Spleen (tissue), 11 donors: ENCODE results near the gene GRID2. TPM values are rescaled to one million over a fixed set of nuclear protein-coding genes. Genes with fewer than 3 reads are reported as not detected.

Experiments
- DNase-seq: peaks from one replicate; pipeline ENCODE4 v3.0.0-alpha.2; 2020
- H3K27ac ChIP-seq, 8 donors: fragments of 200-600 bp; sonication (generic) in 7 of 8; 1 replicate in 4 of 8; 2 replicates in 4 of 8; pipeline versions ENCODE4 v1.5.0 to v1.8.0; 2016 to 2021; ENCODE audit warnings: inconsistent platforms in 4 of 8, mild to moderate bottlenecking in 4 of 8, moderate library complexity in 1 of 8
- H3K27me3 ChIP-seq, 7 donors: fragments of 200-600 bp; sonication (generic) in 6 of 7; replicated peaks in 1 of 7; 1 replicate in 4 of 7; 2 replicates in 3 of 7; pipeline versions ENCODE4 v1.5.0 to v1.8.0; 2016 to 2021; ENCODE audit warnings: inconsistent platforms in 3 of 7, mild to moderate bottlenecking in 1 of 7
- H3K36me3 ChIP-seq, 6 donors: fragments of 200-600 bp; sonication (generic) in 5 of 6; 1 replicate in 4 of 6; 2 replicates in 2 of 6; pipeline versions ENCODE4 v1.5.0 to v1.8.0; 2016 to 2021; ENCODE audit warnings: inconsistent platforms in 2 of 6
- H3K4me1 ChIP-seq, 6 donors: fragments of 200-600 bp; sonication (generic) in 5 of 6; 1 replicate in 3 of 6; 2 replicates in 3 of 6; pipeline versions ENCODE4 v1.5.0 to v1.8.0; 2016 to 2021; ENCODE audit warnings: inconsistent platforms in 3 of 6
- H3K4me3 ChIP-seq, 8 donors: fragments of 200-600 bp; sonication (generic) in 7 of 8; 1 replicate in 4 of 8; 2 replicates in 4 of 8; pipeline versions ENCODE4 v1.5.0 to v1.8.0; 2016 to 2021; ENCODE audit warnings: inconsistent platforms in 4 of 8, mild to moderate bottlenecking in 4 of 8, moderate library complexity in 2 of 8
- H3K9me3 ChIP-seq, 8 donors: fragments of 200-600 bp; sonication (generic) in 7 of 8; 1 replicate in 4 of 8; 2 replicates in 4 of 8; pipeline versions ENCODE4 v1.5.0 to v1.8.0; 2016 to 2021; ENCODE audit warnings: inconsistent platforms in 4 of 8
- POLR2A ChIP-seq, 3 donors: fragments of 450-650 bp; IDR thresholded peaks; one replicate each; pipeline ENCODE4 v1.5.1; 2017; ENCODE audit warnings: antibody characterized with exemption in 3 of 3, mild to moderate bottlenecking in 1 of 3
- POLR2AphosphoS5 ChIP-seq, 3 donors: sonication (generic); formaldehyde crosslinking; IDR thresholded peaks; one replicate each; pipeline ENCODE4 v1.5.1; 2017; ENCODE audit warnings: antibody characterized with exemption in 3 of 3
- WGBS, 5 donors: extraction: QIAGEN DNeasy Blood & Tissue Kit in 3 of 5; methylation state at CpG; one replicate each; pipeline versions ENCODE4 v1.1.5 to v1.1.7; 2013 to 2018; 5-methylcytosine and 5-hydroxymethylcytosine counted together
- intact Hi-C: fragments of 100-400 bp; cut with DNase I; formaldehyde crosslinking; loops from one replicate; pipeline ENCODE4 v1.15.0; 2023; ENCODE audit warnings: low total_unique reads
- polyA plus RNA-seq, 3 donors: library from polyadenylated mRNA; stranded (reverse); fragments of 200-250 nt; gene quantifications; one replicate each; pipeline ENCODE4 v1.2.1, GENCODE V29; 2013
- total RNA-seq, 7 donors: library from RNA; depleted of rRNA in 3 of 7; stranded (reverse); fragments of >200 nt in 3 of 7; fragmentation: NEBNext Ultra II Directional in 4 of 7; extraction: Animal tissue kit (Norgen Biotek cat#: 25700) in 4 of 7; gene quantifications; one replicate each; pipeline versions ENCODE4 v1.1.0 to v1.2.1, GENCODE V29; 2016 to 2021
- TF ChIP-seq, protein P1 (sequence below), 11 experiments: fragments of 200-600 bp in 7 of 11; fragments of 450-650 bp in 4 of 11; sonication (generic) in 4 of 11; IDR thresholded peaks in 8 of 11; conservative IDR thresholded peaks in 3 of 11; 1 replicate in 7 of 11; 2 replicates in 4 of 11; pipeline versions ENCODE4 v1.4.0 to v1.8.0; 2016 to 2021; ENCODE audit warnings: antibody characterized with exemption in 11 of 11, inconsistent platforms in 4 of 11, mild to moderate bottlenecking in 1 of 11
- donor health status: healthy with polysubstance abuse.
- donor health status: DM: no; HTN: no; CAD: no; lungs with moderate emphysema.
- donor health status: DM: no; HTN: no; CAD: no.
- donor health status: Bipolar disorder and iron deficiency.
- donor health status: healthy.
- donor health status: DM: no; HTN: no; CAD: no.
- donor health status: DM: yes; HTN: yes; CAD: no.

Gene GRID2
- total and polyA plus RNA-seq, 10 donors: 0.03 to 0.92 (median 0.22) TPM; not detected in 4

DNA sequence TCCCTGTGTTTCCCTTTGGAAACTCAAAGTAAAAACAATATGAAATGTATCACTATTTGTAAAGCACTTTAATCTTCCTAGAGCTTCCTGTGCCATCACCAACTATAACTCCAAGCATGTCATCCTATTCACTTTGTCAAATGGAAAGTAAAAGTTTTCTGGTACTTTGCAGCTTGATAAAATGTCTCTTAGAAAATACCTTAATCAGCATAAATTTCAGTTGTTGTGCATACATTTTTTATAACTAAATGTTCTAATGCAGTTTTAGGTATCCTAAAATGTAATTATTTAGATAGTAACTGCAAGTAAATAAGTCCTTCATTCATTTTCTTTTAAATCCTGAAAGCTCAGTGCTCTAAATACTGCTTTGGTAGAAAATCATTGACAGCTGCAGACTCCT, 558.7 kb downstream of the GRID2 start:
- intact Hi-C loops: no loop called here
- DNase-seq: no peak
- Histone ChIP-seq H3K27ac (no peak overlapping the region), H3K9me3 (peaks cover 0 to 4% (median 0%) of the 10 kb centered on the region in 8 donors), H3K4me1 (no peaks in the 10 kb centered on the region), H3K36me3 (no peaks in the 10 kb centered on the region), H3K27me3 (no peaks in the 10 kb centered on the region), H3K4me3 (no peak overlapping the region)
- TF ChIP-seq POLR2AphosphoS5 (IDR thresholded peaks at IDR 0.05) (no peak), POLR2A (IDR thresholded peaks at IDR 0.05) (no peak)
- TF ChIP-seq, protein P1, sequence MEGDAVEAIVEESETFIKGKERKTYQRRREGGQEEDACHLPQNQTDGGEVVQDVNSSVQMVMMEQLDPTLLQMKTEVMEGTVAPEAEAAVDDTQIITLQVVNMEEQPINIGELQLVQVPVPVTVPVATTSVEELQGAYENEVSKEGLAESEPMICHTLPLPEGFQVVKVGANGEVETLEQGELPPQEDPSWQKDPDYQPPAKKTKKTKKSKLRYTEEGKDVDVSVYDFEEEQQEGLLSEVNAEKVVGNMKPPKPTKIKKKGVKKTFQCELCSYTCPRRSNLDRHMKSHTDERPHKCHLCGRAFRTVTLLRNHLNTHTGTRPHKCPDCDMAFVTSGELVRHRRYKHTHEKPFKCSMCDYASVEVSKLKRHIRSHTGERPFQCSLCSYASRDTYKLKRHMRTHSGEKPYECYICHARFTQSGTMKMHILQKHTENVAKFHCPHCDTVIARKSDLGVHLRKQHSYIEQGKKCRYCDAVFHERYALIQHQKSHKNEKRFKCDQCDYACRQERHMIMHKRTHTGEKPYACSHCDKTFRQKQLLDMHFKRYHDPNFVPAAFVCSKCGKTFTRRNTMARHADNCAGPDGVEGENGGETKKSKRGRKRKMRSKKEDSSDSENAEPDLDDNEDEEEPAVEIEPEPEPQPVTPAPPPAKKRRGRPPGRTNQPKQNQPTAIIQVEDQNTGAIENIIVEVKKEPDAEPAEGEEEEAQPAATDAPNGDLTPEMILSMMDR (IDR thresholded peaks at IDR 0.05 in 8 of 11, conservative IDR thresholded peaks at IDR 0.05 in 3 of 11): no peak

DNA sequence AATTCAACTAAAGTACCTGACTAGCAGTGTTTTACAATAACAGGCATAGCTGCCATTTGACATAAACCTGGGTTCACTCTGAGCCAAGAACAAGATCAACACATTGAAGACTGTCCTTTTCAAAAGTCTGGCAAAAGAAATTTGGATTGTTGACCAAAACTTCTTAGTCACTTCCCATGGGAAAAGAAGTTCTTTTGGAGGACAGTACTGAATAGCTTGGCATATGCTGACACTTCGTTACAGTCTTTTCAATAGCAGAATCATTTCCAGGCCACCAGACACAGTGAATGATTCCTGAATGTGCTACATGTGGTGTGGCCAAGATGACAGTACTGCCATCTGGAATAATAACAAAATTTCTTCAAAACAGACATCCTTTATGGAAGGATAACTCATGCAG, 560.3 kb downstream of the GRID2 start:
- Histone ChIP-seq H3K27me3 (no peaks in the 10 kb centered on the region), H3K27ac (no peak overlapping the region), H3K4me1 (no peaks in the 10 kb centered on the region), H3K9me3 (peaks cover 0 to 6% (median 0%) of the 10 kb centered on the region in 8 donors), H3K36me3 (no peaks in the 10 kb centered on the region), H3K4me3 (no peak overlapping the region)
- intact Hi-C loops: no loop called here
- DNase-seq: no peak
- 50 to 73% (median 60%) methylated on average over 1 of the region's 1 CpG for WGBS, 5 donors
- TF ChIP-seq POLR2A (IDR thresholded peaks at IDR 0.05): no peak
- TF ChIP-seq, protein P1 (IDR thresholded peaks at IDR 0.05 in 8 of 11, conservative IDR thresholded peaks at IDR 0.05 in 3 of 11): no peak
- no peak for TF ChIP-seq POLR2AphosphoS5 (IDR thresholded peaks at IDR 0.05)

DNA sequence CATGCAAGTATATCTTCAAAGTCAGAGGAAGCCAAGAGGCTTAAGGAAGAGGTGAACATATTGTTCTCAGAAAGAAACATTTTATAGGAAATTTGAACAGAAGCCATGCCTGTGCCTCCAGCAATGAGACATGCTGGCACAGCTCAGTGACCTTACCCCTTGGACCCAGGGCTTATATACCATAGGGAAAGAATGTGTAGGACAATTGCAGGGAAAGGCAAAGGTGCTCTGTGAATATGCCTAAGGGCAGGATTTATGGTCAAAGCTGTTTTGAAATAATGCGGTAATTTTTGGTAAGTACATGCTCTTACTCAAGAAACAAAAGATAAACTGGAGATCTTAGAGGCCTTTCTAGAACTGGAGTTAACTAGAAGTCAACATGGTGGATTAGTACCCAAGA, 568.8 kb downstream of the GRID2 start:
- no peaks in the 10 kb centered on the region for H3K4me1 ChIP-seq
- no peaks in the 10 kb centered on the region for H3K36me3 ChIP-seq
- no peak overlapping the region for H3K27ac ChIP-seq
- intact Hi-C loops: no loop called here
- peaks cover 0 to under 1% (median 0%) of the 10 kb centered on the region in 8 donors for H3K9me3 ChIP-seq
- 93 to 100% (median 94%) methylated on average over 1 of the region's 1 CpG for WGBS, 5 donors
- TF ChIP-seq POLR2A (IDR thresholded peaks at IDR 0.05): no peak
- TF ChIP-seq, protein P1 (IDR thresholded peaks at IDR 0.05 in 8 of 11, conservative IDR thresholded peaks at IDR 0.05 in 3 of 11): no peak
- DNase-seq: no peak
- no peak overlapping the region for H3K4me3 ChIP-seq
- H3K27me3 ChIP-seq: no peaks in the 10 kb centered on the region

DNA sequence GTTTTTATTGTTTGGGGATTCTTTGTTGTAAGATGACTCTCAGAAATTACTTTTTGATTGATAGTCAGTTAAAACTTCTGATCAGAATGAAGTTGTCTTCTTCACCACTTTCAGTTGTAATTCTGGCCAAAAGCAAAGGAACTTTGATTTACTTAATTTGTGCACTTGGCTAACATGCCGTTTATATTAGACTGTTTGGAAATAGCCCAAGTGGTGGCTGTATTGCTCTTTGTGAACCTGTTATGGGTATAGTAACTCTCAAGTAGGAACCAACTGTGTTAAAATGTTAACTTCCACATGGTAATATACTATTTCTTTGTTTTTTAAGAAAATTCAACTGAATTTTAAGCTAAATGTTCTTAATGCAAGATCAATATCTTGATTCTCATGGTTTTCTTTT, 581.9 kb downstream of the GRID2 start:
- Histone ChIP-seq H3K4me1 (no peaks in the 10 kb centered on the region), H3K36me3 (no peaks in the 10 kb centered on the region), H3K4me3 (no peak overlapping the region), H3K27ac (no peak overlapping the region), H3K27me3 (no peaks in the 10 kb centered on the region), H3K9me3 (peaks cover 0 to 10% (median 0%) of the 10 kb centered on the region in 8 donors)
- WGBS, 5 donors: 70 to 84% (median 77%) methylated on average over 1 of the region's 1 CpG
- no peak for TF ChIP-seq POLR2A (IDR thresholded peaks at IDR 0.05)
- TF ChIP-seq POLR2AphosphoS5 (IDR thresholded peaks at IDR 0.05): no peak
- TF ChIP-seq, protein P1 (IDR thresholded peaks at IDR 0.05 in 8 of 11, conservative IDR thresholded peaks at IDR 0.05 in 3 of 11): no peak
- intact Hi-C loops: no loop called here
- no peak for DNase-seq
